ENCODE results near the gene UBE2B. TPM values are rescaled to one million over a fixed set of nuclear protein-coding genes. Genes with fewer than 3 reads are reported as not detected.
"Not testable (repeated sequence)": the region's sequence is repeated elsewhere in the genome, so short reads cannot be mapped to it uniquely, and the experiment has no call there.

UBE2B gene
- total RNA-seq, 2 experiments from 2014 or later: 98.5 to 101 TPM

DNA sequence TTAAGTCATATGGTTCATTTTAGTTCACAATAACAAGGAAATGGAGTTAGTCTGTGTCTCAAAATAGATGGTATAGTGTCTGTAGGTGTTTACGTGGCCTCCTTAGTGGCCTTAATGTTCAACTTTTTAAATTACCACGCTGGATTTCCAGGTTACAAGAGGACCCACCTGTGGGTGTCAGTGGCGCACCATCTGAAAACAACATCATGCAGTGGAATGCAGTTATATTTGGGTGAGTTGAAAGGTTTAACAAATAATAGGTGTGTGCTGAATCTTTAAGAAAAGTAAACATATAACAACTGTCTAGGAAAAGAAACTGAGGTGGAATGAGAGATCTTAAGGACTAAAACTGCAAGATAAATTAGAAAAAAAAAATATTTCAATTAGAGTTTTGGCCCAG is 2.9 kb downstream of the UBE2B start:
- Mint-ChIP-seq H3K36me3 (peaks cover 24% of the 10 kb centered on the region), H3K4me3 (no peak overlapping the region), H3K4me1 (peaks cover 29% of the 10 kb centered on the region), H3K27ac (no peak overlapping the region), H3K27me3 (no peaks in the 10 kb centered on the region), H3K9me3 (no peaks in the 10 kb centered on the region)
- POLR2A ChIA-PET: no interaction called here
- DNase-seq (no peak), ATAC-seq (ENCODE audit: low read depth) (no peak)

DNA sequence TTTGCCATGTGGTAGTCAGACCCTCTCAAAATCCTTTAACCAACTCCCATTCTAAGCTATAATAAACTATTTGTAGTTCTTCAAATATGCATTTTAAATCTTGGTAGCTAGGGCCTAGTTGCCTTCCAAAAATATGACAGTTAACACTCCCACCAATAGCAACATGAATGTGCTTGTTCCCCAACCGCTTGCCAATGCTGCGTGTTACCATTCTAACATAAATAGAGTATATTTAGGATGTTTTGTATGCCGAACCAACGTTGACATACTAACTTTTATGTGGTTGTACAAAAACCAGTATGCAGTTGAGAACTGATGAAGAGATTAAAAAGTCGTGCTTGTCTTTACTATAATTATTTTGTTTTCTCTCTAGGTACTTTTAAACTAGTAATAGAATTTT is 9.0 kb downstream of the UBE2B start:
- ATAC-seq (ENCODE audit: low read depth) (no peak), DNase-seq (no peak)
- Mint-ChIP-seq H3K36me3 (peaks cover 36% of the 10 kb centered on the region), H3K4me1 (peaks cover 13% of the 10 kb centered on the region), H3K27me3 (no peaks in the 10 kb centered on the region), H3K27ac (no peak overlapping the region), H3K4me3 (no peak overlapping the region), H3K9me3 (no peaks in the 10 kb centered on the region)
- POLR2A ChIA-PET: interaction anchor here (0.6 to 3.2 kb wide), 3 partner anchors 9 to 153 kb away, joined by 3 to 18 read pairs (median 4); partner anchors contain the start of gene UBE2B

DNA sequence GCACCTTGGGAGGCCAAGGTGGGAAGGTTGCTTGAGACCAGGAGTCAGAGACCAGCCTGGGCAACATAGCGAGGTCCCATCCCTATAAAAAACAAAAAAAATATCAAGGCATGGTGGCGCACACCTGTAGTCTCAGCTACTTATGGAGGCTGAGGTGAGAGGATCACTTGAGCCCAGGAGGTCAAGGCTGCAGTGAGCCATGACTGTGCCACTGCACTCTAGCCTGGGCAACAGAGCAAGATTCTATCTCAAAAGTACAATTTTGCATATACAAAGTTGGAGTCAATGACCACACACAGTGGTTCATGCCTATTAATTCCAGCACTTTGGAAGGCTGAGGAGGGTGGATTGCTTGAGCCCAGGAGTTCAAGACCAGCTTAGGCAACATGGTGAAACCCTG is 10.8 kb downstream of the UBE2B start:
- H3K36me3 Mint-ChIP-seq: peaks cover 35% of the 10 kb centered on the region
- not testable (repeated sequence) for ATAC-seq (ENCODE audit: low read depth); H3K9me3 Mint-ChIP-seq; H3K27me3 Mint-ChIP-seq; H3K27ac Mint-ChIP-seq; H3K4me3 Mint-ChIP-seq; DNase-seq
- POLR2A ChIA-PET: interaction anchor here (0.6 kb wide), 1 partner anchor 29 kb away, joined by 3 read pairs; no protein-coding TSS in a partner anchor
- H3K4me1 Mint-ChIP-seq: peaks cover 13% of the 10 kb centered on the region

DNA sequence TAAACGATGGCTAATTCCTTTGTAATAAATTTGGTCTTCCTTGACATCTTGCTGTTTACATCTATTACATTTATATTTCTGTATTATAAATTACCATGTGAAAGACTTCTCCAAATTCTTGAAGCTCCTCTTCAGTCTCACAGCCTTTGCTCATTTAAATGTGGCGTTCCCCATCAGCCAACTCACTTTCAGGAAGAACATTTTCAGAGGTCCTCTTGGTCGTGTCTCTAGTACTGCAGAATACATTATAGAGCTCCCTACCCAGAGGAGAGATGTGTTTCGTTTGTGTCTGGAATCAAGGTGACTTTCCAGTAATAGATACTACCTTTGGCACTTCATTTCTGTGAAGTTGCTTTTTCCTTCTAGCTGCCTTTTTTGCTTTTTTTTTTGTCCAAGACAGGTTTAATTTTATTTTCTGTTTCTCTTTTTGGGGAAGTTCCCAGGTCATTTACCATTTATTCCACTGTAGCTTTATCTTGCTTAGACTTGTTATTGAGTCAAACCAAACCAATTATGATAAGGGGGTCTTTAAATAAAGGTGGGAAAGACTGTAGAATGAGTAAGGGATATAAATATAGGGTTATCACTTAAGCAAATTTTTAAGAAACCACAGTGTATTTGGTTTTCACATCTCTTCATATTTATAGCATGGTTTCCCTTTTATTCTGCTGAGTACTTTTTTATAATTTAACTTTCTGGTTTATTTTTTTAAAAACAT is 12.8 kb downstream of the UBE2B start:
- Mint-ChIP-seq H3K27ac (no peak overlapping the region), H3K4me1 (peaks cover 11% of the 10 kb centered on the region), H3K9me3 (no peaks in the 10 kb centered on the region), H3K27me3 (no peaks in the 10 kb centered on the region), H3K36me3 (peaks cover 36% of the 10 kb centered on the region), H3K4me3 (no peak overlapping the region)
- ATAC-seq (ENCODE audit: low read depth): no peak
- POLR2A ChIA-PET: interaction anchor here (0.6 to 1.3 kb wide), 2 partner anchors 12 to 24 kb away, joined by 3 to 6 read pairs; partner anchors contain the start of gene UBE2B
- no peak for DNase-seq

DNA sequence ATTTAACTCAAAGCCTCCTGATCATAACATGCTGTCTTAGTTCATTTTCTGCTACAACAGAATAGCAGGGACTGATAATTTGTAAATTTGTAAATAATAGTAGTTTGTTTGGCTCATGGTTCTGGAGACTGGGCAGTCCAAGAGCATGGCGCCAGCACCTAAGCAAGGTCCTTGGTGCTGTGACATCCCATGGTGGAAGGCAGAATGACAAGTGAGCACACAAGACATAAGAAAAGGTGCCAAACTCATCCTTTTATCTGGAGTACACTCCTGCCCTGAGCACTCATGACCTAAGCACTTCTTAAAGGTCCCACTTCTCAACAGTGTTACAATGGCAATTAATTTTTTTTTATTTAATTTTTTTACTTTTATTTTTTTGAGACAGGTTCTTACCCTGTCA is 16.1 kb downstream of the UBE2B start:
- peaks cover 37% of the 10 kb centered on the region for H3K36me3 Mint-ChIP-seq
- H3K9me3 Mint-ChIP-seq: no peaks in the 10 kb centered on the region
- POLR2A ChIA-PET: interaction anchor here (0.6 kb wide), 1 partner anchor 289 kb away, joined by 3 read pairs; no protein-coding TSS in a partner anchor
- H3K4me3 Mint-ChIP-seq: no peak overlapping the region
- no peaks in the 10 kb centered on the region for H3K27me3 Mint-ChIP-seq
- ATAC-seq (ENCODE audit: low read depth) (no peak), DNase-seq (no peak)
- H3K27ac Mint-ChIP-seq: no peak overlapping the region
- peaks cover 4% of the 10 kb centered on the region for H3K4me1 Mint-ChIP-seq

DNA sequence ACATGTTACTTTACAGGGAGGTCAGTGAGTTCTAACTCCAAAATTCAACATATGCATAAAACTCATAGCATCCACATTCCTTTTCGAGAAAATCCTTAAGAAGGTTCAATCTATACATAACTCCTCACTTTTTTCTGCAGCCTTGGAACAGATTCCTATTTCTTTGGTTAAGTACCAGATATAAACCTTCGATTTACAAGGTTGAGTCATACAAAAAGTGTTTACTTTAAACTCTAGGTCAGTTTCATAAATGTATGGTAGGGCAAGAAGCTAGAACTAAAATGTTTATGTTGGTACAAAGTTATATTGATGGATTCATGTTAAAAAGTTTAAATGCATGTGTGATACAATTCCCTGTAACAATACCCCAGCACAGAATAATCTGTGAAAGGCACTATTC is 20.9 kb downstream of the UBE2B start:
- Mint-ChIP-seq H3K4me3 (no peak overlapping the region), H3K9me3 (no peaks in the 10 kb centered on the region), H3K4me1 (no peaks in the 10 kb centered on the region), H3K36me3 (peaks cover 34% of the 10 kb centered on the region), H3K27me3 (no peaks in the 10 kb centered on the region), H3K27ac (no peak overlapping the region)
- POLR2A ChIA-PET: interaction anchor here (0.6 kb wide), 1 partner anchor 358 kb away, joined by 3 read pairs; no protein-coding TSS in a partner anchor
- no peak for ATAC-seq (ENCODE audit: low read depth)
- no peak for DNase-seq

DNA sequence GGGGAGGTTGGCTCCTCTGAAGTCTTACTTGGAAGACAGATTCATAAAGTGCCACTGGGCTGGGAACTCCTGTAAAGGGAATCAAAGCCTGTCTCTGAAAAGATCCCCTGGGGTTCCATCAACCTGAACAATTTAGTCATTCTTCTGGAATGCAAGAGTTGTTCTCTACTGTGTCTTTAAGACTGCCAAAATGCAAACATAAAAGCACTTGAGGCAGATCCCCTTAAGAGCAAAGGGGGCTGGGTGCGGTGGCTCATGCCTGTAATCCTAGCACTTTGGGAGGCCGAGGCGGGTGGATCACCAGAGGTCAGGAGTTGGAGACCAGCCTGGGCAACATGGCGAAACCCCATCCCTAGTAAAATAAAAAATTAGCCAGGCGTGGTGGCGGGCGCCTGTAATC is 23.6 kb downstream of the UBE2B start:
- H3K9me3 Mint-ChIP-seq: no peaks in the 10 kb centered on the region
- DNase-seq (no peak), ATAC-seq (ENCODE audit: low read depth) (no peak)
- no peak overlapping the region for H3K4me3 Mint-ChIP-seq
- no peaks in the 10 kb centered on the region for H3K27me3 Mint-ChIP-seq
- no peak overlapping the region for H3K27ac Mint-ChIP-seq
- POLR2A ChIA-PET: interaction anchor here (0.7 kb wide), 1 partner anchor 8 kb away, joined by 5 read pairs; no protein-coding TSS in a partner anchor
- H3K36me3 Mint-ChIP-seq: peaks cover 28% of the 10 kb centered on the region
- H3K4me1 Mint-ChIP-seq: no peaks in the 10 kb centered on the region

DNA sequence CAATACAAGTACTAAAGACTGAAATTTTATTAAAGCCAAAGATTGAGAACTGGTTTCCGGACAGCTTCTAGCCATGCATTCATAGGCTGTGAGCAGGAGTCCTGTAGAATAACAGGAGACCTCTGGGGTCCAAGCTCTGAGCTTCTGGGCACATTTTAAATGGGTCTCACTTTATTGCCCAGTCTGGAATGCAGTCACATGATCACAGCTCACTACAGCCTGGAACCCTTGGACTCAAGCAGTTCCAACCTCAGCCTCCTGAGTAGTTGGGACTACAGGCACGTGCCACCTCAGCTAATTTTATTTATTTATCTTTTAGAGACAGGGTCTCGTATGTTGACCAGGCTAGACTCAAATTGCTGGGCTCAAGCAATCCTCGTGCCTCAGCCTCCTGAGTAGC is 24.9 kb downstream of the UBE2B start:
- H3K36me3 Mint-ChIP-seq: peaks cover 25% of the 10 kb centered on the region
- POLR2A ChIA-PET: interaction anchor here (1.1 kb wide), 1 partner anchor 24 kb away, joined by 3 read pairs; no protein-coding TSS in a partner anchor

DNA sequence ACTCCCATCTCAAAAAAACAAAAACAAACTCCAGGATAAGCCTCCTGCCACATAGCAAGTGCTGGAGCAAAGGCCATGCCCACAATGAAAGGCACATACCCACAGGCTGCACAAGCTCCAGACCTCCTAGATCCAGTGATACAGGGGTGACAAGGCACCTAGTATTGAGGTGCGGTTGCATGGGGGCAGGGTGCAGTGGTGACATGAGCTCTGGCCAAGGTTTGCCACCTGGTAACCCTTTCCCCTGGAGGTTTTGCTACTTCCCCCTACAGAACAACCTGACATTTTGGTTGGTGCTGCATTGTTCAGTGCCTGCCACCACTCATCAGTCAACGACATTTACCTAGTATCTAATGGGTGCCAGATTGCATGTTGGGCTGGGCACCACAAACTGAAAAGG is 25.8 kb downstream of the UBE2B start:
- H3K4me1 Mint-ChIP-seq: no peaks in the 10 kb centered on the region
- no peaks in the 10 kb centered on the region for H3K9me3 Mint-ChIP-seq
- POLR2A ChIA-PET: no interaction called here
- no peak overlapping the region for H3K4me3 Mint-ChIP-seq
- H3K27me3 Mint-ChIP-seq: no peaks in the 10 kb centered on the region
- no peak overlapping the region for H3K27ac Mint-ChIP-seq
- ATAC-seq (ENCODE audit: low read depth) (no peak), DNase-seq (no peak)
- peaks cover 19% of the 10 kb centered on the region for H3K36me3 Mint-ChIP-seq

More for the DNA sequence above, 24.9 kb downstream of the UBE2B start:
- ATAC-seq (ENCODE audit: low read depth) (no peak), DNase-seq (no peak)
- H3K4me3 Mint-ChIP-seq: no peak overlapping the region
- H3K9me3 Mint-ChIP-seq: no peaks in the 10 kb centered on the region
- no peak overlapping the region for H3K27ac Mint-ChIP-seq
- H3K27me3 Mint-ChIP-seq: no peaks in the 10 kb centered on the region
- H3K4me1 Mint-ChIP-seq: no peaks in the 10 kb centered on the region

DNA sequence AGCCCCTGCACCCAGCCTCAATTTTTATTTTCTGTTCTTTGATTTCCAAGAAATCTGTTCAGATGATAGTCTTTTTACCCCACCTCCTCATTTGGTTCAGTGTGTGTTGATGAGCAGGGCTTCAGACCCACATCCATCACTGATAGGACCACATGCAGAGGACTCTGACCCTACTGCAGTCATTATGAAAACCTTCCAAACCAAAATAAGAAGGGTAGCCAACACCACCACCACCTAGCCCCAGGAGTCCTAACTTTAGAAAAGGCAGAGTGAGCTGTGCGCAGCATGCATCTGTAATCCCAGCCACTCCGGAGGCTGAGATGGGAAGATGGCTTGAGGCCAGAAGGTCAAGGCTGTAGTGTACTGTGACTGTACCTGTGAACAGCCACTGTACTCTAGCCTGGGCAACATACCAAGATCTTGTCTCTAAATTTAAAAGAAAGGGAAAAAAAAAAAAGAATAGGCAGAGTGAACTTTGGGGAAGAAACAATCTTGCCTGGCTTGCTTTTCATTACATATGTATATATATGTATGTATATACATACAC is 27.3 kb downstream of the UBE2B start:
- Mint-ChIP-seq H3K4me1 (no peaks in the 10 kb centered on the region), H3K9me3 (no peaks in the 10 kb centered on the region), H3K36me3 (peaks cover 15% of the 10 kb centered on the region), H3K27me3 (no peaks in the 10 kb centered on the region), H3K4me3 (no peak overlapping the region), H3K27ac (no peak overlapping the region)
- ATAC-seq (ENCODE audit: low read depth) (no peak), DNase-seq (no peak)
- POLR2A ChIA-PET: no interaction called here

DNA sequence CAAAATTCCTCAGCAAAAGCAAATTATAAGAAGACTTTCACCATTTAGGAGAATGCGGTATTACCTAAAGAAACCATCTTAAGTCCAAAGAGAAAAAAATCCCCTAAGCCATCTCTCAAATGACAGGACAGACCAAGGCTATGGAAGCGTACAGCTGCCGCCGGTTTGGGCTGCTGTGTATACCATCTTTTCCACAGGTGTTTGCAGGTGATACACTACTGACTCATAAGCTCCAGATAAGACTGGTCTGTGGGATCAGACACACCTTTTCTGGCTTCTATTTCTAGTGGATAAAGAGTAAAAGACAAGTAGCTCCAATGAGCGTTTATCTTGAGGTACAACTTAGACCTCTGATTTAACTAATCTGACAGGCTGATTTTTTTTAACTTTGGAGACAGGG is 32.6 kb downstream of the UBE2B start:
- Mint-ChIP-seq H3K9me3 (no peaks in the 10 kb centered on the region), H3K27me3 (no peaks in the 10 kb centered on the region), H3K36me3 (peaks cover 5% of the 10 kb centered on the region), H3K4me1 (peaks cover under 1% of the 10 kb centered on the region), H3K27ac (no peak overlapping the region), H3K4me3 (no peak overlapping the region)
- ATAC-seq (ENCODE audit: low read depth): no peak
- POLR2A ChIA-PET: interaction anchor here (0.6 kb wide), 1 partner anchor 104 kb away, joined by 3 read pairs; no protein-coding TSS in a partner anchor
- DNase-seq: no peak

DNA sequence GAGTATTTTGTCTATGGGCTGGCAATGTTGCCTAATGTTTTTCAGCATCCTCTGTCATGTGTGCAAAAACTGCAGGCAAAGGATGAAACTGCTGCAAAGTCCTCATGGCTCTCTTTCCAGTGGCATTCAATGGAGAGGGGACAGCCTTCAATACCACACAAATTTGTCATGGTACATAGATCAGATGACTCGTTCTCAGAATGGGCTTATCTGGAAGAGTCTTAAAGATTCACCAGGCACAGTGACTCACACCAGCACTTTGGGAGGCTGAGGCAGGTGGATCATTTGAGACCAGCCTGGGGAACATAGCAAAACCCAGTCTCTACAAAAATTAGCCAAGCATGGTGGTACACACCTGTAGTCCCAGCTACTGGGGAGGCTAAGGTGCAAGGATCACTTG is 35.0 kb downstream of the UBE2B start:
- ATAC-seq (ENCODE audit: low read depth): no peak
- Mint-ChIP-seq H3K9me3 (no peaks in the 10 kb centered on the region), H3K27me3 (no peaks in the 10 kb centered on the region), H3K27ac (no peak overlapping the region), H3K4me1 (peaks cover 18% of the 10 kb centered on the region), H3K4me3 (no peak overlapping the region), H3K36me3 (peaks cover 2% of the 10 kb centered on the region)
- no peak for DNase-seq
- POLR2A ChIA-PET: interaction anchor here (0.6 kb wide), 1 partner anchor 39 kb away, joined by 5 read pairs; no protein-coding TSS in a partner anchor

DNA sequence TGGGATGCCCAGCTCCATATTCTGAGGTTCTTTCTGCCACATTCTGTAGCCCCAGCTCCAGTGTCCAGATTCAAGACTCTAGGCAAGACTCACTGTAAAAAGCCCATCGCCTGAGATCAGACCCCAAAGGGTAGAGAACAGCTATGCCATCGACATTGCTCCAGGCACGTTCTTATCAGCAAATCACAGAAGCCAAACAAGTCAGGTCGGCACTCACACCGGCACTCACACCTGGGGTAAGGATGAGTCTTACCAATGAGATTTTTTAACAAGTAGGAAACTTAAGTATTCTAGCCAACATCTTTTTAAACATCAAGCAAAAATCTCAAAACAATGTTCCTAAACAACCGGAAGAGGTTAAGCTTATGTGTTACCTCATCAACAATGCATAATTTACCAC is 38.0 kb downstream of the UBE2B start:
- peaks cover 26% of the 10 kb centered on the region for H3K4me1 Mint-ChIP-seq
- no peak overlapping the region for H3K27ac Mint-ChIP-seq
- peaks cover 4% of the 10 kb centered on the region for H3K36me3 Mint-ChIP-seq
- H3K9me3 Mint-ChIP-seq: no peaks in the 10 kb centered on the region
- DNase-seq: no peak
- no peaks in the 10 kb centered on the region for H3K27me3 Mint-ChIP-seq
- POLR2A ChIA-PET: no interaction called here
- no peak overlapping the region for H3K4me3 Mint-ChIP-seq
- no peak for ATAC-seq (ENCODE audit: low read depth)

DNA sequence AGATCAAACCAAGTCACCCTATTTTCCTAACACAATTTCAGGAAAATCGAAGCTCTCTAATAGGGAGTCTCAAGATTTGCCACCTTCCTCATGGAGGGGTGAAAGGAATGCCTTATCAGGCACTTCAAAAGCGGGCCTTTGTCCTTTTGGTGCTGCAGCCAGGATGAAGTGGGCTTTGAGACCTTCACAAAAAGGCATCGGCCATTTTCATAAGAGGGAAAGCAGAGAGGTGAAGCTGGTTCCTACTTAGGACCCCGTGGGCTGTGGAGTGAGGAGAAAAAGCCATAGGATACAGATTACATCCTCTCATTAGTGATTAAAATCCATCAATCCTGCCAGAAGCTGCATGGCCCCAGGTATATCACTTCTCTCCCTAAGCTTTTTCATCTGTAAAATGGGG is 39.5 kb downstream of the UBE2B start:
- H3K27ac Mint-ChIP-seq: peak overlapping the region; percentile 88
- H3K36me3 Mint-ChIP-seq: peaks cover 4% of the 10 kb centered on the region
- POLR2A ChIA-PET: interaction anchor here (0.7 to 4.9 kb wide), 14 partner anchors 26 to 165 kb away, joined by 3 to 67 read pairs (median 3); partner anchors contain the start of genes JADE2 and UBE2B
- H3K27me3 Mint-ChIP-seq: no peaks in the 10 kb centered on the region
- peak overlapping the region; percentile 93 for H3K4me3 Mint-ChIP-seq
- ATAC-seq (ENCODE audit: low read depth): no peak
- no peak for DNase-seq
- H3K9me3 Mint-ChIP-seq: no peaks in the 10 kb centered on the region
- H3K4me1 Mint-ChIP-seq: peaks cover 26% of the 10 kb centered on the region

Measured in activated naive CD8-positive, alpha-beta T cell treated with anti-CD3 and anti-CD28 coated beads, Interleukin-2, amount 10 ng/mL, durations not matched to agents 7 days and 5 days (primary cell).